DND-41 (cell line): ENCODE measurements around the gene ADGRG6.

Experiments
- ATAC-seq: fragments of 200-7000 bp; cut with Tn5 transposase; 3 replicates; pipeline ENCODE4 v1.9.1; 2021; ENCODE audit warnings: low read depth; ENCODE audit not compliant: insufficient read depth
- DNase-seq: peaks from one replicate; pipeline ENCODE4 v3.0.0-alpha.2; 2020
- H2AFZ ChIP-seq: 2 replicates; pipeline ENCODE4 v1.6.0; 2012; ENCODE audit warnings: low read depth, low read length
- H3K27ac ChIP-seq: 2 replicates; pipeline ENCODE4 v1.5.1; 2012; ENCODE audit warnings: low read length, inconsistent platforms
- H3K27me3 ChIP-seq: fragments of 200-600 bp; sonication (generic); 2 replicates; pipeline ENCODE4 v1.6.0; 2012; ENCODE audit warnings: low read length, mild to moderate bottlenecking, inconsistent platforms; ENCODE audit not compliant: insufficient read depth, poor library complexity
- H3K36me3 ChIP-seq: 2 replicates; pipeline ENCODE4 v1.5.1; 2012; ENCODE audit warnings: low read length, inconsistent platforms; ENCODE audit not compliant: insufficient read depth
- H3K4me1 ChIP-seq: 2 replicates; pipeline ENCODE4 v1.5.1; 2012; ENCODE audit warnings: mild to moderate bottlenecking, low read length; ENCODE audit not compliant: insufficient read depth
- H3K4me2 ChIP-seq: 2 replicates; pipeline ENCODE4 v1.6.0; 2012; ENCODE audit warnings: mild to moderate bottlenecking, moderate library complexity, low read length, inconsistent platforms; ENCODE audit not compliant: insufficient read depth
- H3K4me3 ChIP-seq, 2 experiments: fragments of 200-600 bp in 1 of 2; shearing (Covaris generic) in 1 of 2; 2 replicates each; pipeline ENCODE4 v1.5.1; 2012 to 2016; ENCODE audit warnings: inconsistent platforms in 2 of 2, low read length in 2 of 2, mild to moderate bottlenecking in 2 of 2, low read depth in 1 of 2, moderate library complexity in 1 of 2
- H3K79me2 ChIP-seq: 2 replicates; pipeline ENCODE4 v1.6.0; 2012; ENCODE audit warnings: low read length, inconsistent platforms; ENCODE audit not compliant: insufficient read depth
- H3K9ac ChIP-seq: 2 replicates; pipeline ENCODE4 v1.6.0; 2012; ENCODE audit warnings: low read depth, mild to moderate bottlenecking, inconsistent platforms, low read length, moderate library complexity
- H3K9me3 ChIP-seq: 2 replicates; pipeline ENCODE4 v1.5.1; 2012; ENCODE audit warnings: low read length, moderate library complexity, mild to moderate bottlenecking, inconsistent platforms; ENCODE audit not compliant: insufficient read depth, severe bottlenecking
- H4K20me1 ChIP-seq: 2 replicates; pipeline ENCODE4 v1.6.0; 2012; ENCODE audit warnings: low read length; ENCODE audit not compliant: insufficient read depth
- CTCF ChIP-seq: IDR thresholded peaks from 2 replicates; pipeline ENCODE4 v1.5.1; 2012; ENCODE audit warnings: borderline replicate concordance, low read length, moderate library complexity, mild to moderate bottlenecking; ENCODE audit not compliant: poor library complexity, severe bottlenecking; ENCODE audit errors: extremely low read depth
- EZH2 ChIP-seq: IDR thresholded peaks from 3 replicates; pipeline ENCODE4 v1.6.1; 2012; ENCODE audit warnings: borderline replicate concordance, low read depth, mild to moderate bottlenecking, moderate library complexity, low read length, inconsistent platforms; ENCODE audit not compliant: severe bottlenecking

ADGRG6 gene

DNA sequence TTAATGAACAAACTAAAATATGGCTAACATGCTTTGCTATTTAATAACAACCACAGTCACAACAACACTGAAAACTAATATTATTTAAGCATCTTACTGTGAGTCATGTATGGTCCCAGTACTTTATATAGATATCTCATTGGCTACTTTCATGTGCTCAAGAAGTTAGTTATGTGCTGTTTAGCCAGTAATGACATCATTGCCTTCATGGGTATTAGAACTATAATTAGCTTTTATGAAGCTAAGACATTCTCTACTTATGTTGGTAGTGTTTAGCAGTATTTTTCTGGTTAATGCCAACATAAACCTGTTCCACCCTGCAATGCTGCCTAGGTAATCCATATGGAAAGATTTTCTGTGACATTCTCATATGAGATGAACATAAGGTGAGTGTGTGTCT lies 56.1 kb downstream of the ADGRG6 start:
- ATAC-seq (no peak), DNase-seq (no peak)
- H4K20me1 ChIP-seq, result no peaks in the 10 kb centered on the region
- no peaks in the 10 kb centered on the region for H3K36me3 ChIP-seq
- no peak overlapping the region for H3K9ac ChIP-seq
- no peak overlapping the region for H3K27ac ChIP-seq
- no peak overlapping the region for H3K4me3 ChIP-seq
- no peaks in the 10 kb centered on the region for H3K79me2 ChIP-seq
- no peak overlapping the region for H2AFZ ChIP-seq
- peaks cover 15% of the 10 kb centered on the region for H3K4me1 ChIP-seq
- H3K27me3 ChIP-seq, result peaks cover 24% of the 10 kb centered on the region
- TF ChIP-seq CTCF (no peak), EZH2 (no peak)
- H3K9me3 ChIP-seq, result no peaks in the 10 kb centered on the region
- H3K4me2 ChIP-seq, result no peak overlapping the region

DNA sequence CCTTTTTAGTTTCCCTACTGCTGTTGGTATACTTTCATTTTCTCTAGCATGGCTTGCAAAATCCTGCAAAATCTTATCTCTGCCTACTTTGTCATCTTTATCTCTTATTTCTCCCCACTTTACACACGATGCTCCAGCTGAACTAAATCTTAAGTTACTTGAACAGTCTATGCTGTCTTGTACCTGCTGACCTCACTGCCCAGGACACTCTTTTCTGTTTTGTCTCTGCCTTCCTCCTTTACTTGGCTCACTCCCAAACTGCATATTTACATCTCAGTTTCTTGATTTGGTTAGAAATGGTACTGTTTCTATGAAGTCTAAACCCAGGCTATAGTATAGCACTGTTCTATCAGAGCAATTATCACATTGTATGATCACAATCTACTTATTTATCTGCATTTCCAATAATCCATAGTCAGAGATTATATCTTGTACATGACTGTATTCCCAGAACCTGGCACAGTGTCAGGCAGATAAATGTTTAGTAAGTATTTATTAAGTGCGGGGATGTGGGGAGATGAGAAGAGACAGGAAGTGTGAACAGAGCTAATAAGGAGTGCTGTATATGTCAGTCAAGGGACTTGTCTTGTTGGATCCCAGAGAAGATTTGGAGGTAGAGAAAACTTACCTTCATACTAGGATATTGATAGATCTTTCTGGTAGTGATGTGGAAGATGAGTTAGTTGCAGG lies 57.6 kb downstream of the ADGRG6 start:
- H3K79me2 ChIP-seq, result no peaks in the 10 kb centered on the region
- no peak overlapping the region for H3K4me3 ChIP-seq
- no peaks in the 10 kb centered on the region for H3K36me3 ChIP-seq
- DNase-seq (no peak), ATAC-seq (no peak)
- no peaks in the 10 kb centered on the region for H4K20me1 ChIP-seq
- H3K9ac ChIP-seq, result no peak overlapping the region
- H3K27ac ChIP-seq, result no peak overlapping the region
- H3K27me3 ChIP-seq, result peaks cover 25% of the 10 kb centered on the region
- peaks cover 15% of the 10 kb centered on the region for H3K4me1 ChIP-seq
- TF ChIP-seq CTCF (no peak), EZH2 (no peak)
- H3K9me3 ChIP-seq, result no peaks in the 10 kb centered on the region
- no peak overlapping the region for H2AFZ ChIP-seq
- no peak overlapping the region for H3K4me2 ChIP-seq

GRCh38 chr6:142361345-142361744 lies 59.5 kb downstream of the ADGRG6 start:
- Histone ChIP-seq H3K27ac (no peak overlapping the region), H3K4me2 (no peak overlapping the region), H3K4me1 (peaks cover 4% of the 10 kb centered on the region), H3K27me3 (peaks cover 23% of the 10 kb centered on the region), H3K4me3 (no peak overlapping the region), H3K9me3 (no peaks in the 10 kb centered on the region), H3K36me3 (no peaks in the 10 kb centered on the region), H2AFZ (no peak overlapping the region), H3K79me2 (no peaks in the 10 kb centered on the region), H4K20me1 (no peaks in the 10 kb centered on the region), H3K9ac (no peak overlapping the region)
- TF ChIP-seq EZH2, result no peak
- no peak for TF ChIP-seq CTCF
- DNase-seq, result no peak
- ATAC-seq, result no peak
